T-cell (primary cell): ENCODE measurements around the gene STON2. TPM values are rescaled to one million over a fixed set of nuclear protein-coding genes. Genes with fewer than 3 reads are reported as not detected.
A peak's percentile ranks its signal among the peaks of the same experiment; 100 is the strongest.

ENCODE experiments used
- ATAC-seq, 4 experiments: fragments of 200-7000 bp in 3 of 4; fragments of 150-1000 bp in 1 of 4; cut with Tn5 transposase; replicated peaks in 1 of 4; 1 replicate in 3 of 4; 2 replicates in 1 of 4; pipeline ENCODE4 v1.10.0; 2021; ENCODE audit warnings: moderate library complexity in 3 of 4, mild to moderate bottlenecking in 2 of 4, moderate number of reproducible peaks in 1 of 4
- CTCF ChIA-PET, 2 donors: fragments of 300-600 bp; sonication (Branson Sonifier 250); formaldehyde crosslinking; loops; one replicate each; lab custom pipeline; 2022; ENCODE audit warnings: antibody characterized with exemption in 2 of 2; lab: Charles Lee
- POLR2A ChIA-PET, 2 donors: fragments of 300-600 bp; sonication (Branson Sonifier 250); formaldehyde crosslinking; loops; one replicate each; lab custom pipeline; 2022; ENCODE audit warnings: antibody characterized with exemption in 2 of 2; lab: Charles Lee
- DNase-seq, 35 experiments: peaks; one replicate each; pipeline versions ENCODE4 v3.0.0 to v3.0.0-alpha.2; 2013 to 2023
- H3K27ac ChIP-seq: one replicate; pipeline ENCODE4 v1.5.1; 2013; ENCODE audit warnings: low read length
- H3K27me3 ChIP-seq, 2 experiments: replicated peaks in 1 of 2; 1 replicate in 1 of 2; 2 replicates in 1 of 2; pipeline versions ENCODE4 v1.6.1 to v1.7.0; 2013; ENCODE audit warnings: low read length in 1 of 2, mixed read lengths in 1 of 2; ENCODE audit not compliant: control insufficient read depth in 2 of 2, insufficient read depth in 2 of 2; ENCODE audit errors: extremely low read depth in 1 of 2
- H3K36me3 ChIP-seq, 2 donors: 1 replicate in 1 of 2; 2 replicates in 1 of 2; pipeline versions ENCODE4 v1.6.1 to v1.7.0; 2013; ENCODE audit warnings: low read length in 1 of 2; ENCODE audit not compliant: control insufficient read depth in 2 of 2, insufficient read depth in 1 of 2; ENCODE audit errors: extremely low read depth in 1 of 2
- H3K4me1 ChIP-seq, 2 experiments: 1 replicate in 1 of 2; 2 replicates in 1 of 2; pipeline versions ENCODE4 v1.6.1 to v1.7.0; 2013; ENCODE audit warnings: low read length in 2 of 2, mixed read lengths in 1 of 2; ENCODE audit not compliant: insufficient read depth in 2 of 2, control insufficient read depth in 1 of 2; ENCODE audit errors: extremely low read depth in 1 of 2
- H3K4me3 ChIP-seq, 2 donors: 1 replicate in 1 of 2; 2 replicates in 1 of 2; pipeline versions ENCODE4 v1.5.1 to v1.7.0; 2013; ENCODE audit warnings: mild to moderate bottlenecking in 2 of 2, low read length in 1 of 2, moderate library complexity in 1 of 2; ENCODE audit not compliant: control insufficient read depth in 1 of 2; ENCODE audit errors: extremely low read depth in 1 of 2
- H3K9me3 ChIP-seq: 2 replicates; pipeline ENCODE4 v1.7.0; 2013
- H3K27ac Mint-ChIP-seq, 2 donors: one replicate each; pipeline ENCODE4 v1.8.0; 2020 to 2021; ENCODE audit warnings: mild to moderate bottlenecking in 2 of 2, mixed read lengths in 2 of 2
- H3K27me3 Mint-ChIP-seq, 2 donors: one replicate each; pipeline ENCODE4 v1.8.0; 2021 to 2022; ENCODE audit warnings: mixed read lengths in 2 of 2
- H3K36me3 Mint-ChIP-seq: one replicate; pipeline ENCODE4 v1.8.0; 2021; ENCODE audit warnings: mixed read lengths
- H3K4me1 Mint-ChIP-seq, 3 donors: one replicate each; pipeline ENCODE4 v1.8.0; 2020 to 2022; ENCODE audit warnings: mixed read lengths in 3 of 3, mild to moderate bottlenecking in 1 of 3
- H3K4me3 Mint-ChIP-seq, 3 donors: one replicate each; pipeline ENCODE4 v1.8.0; 2020 to 2022; ENCODE audit warnings: mild to moderate bottlenecking in 3 of 3, mixed read lengths in 3 of 3, moderate library complexity in 3 of 3
- H3K9me3 Mint-ChIP-seq, 3 donors: one replicate each; pipeline ENCODE4 v1.8.0; 2020 to 2022; ENCODE audit warnings: mixed read lengths in 3 of 3
- WGBS: methylation state at CpG from one replicate; pipeline ENCODE4 v1.1.5; 2013; ENCODE audit warnings: missing lambda C conversion rate; ENCODE audit not compliant: insufficient coverage; 5-methylcytosine and 5-hydroxymethylcytosine counted together
- total RNA-seq, 35 experiments: library from RNA in 6 of 35; stranded (reverse) in 6 of 35; fragments of 120-200 nt in 1 of 35; gene quantifications; one replicate each; pipeline versions ENCODE4 v1.2.1 to v1.2.4 and lab custom pipeline; 2013 to 2026

The STON2 gene, protein sequence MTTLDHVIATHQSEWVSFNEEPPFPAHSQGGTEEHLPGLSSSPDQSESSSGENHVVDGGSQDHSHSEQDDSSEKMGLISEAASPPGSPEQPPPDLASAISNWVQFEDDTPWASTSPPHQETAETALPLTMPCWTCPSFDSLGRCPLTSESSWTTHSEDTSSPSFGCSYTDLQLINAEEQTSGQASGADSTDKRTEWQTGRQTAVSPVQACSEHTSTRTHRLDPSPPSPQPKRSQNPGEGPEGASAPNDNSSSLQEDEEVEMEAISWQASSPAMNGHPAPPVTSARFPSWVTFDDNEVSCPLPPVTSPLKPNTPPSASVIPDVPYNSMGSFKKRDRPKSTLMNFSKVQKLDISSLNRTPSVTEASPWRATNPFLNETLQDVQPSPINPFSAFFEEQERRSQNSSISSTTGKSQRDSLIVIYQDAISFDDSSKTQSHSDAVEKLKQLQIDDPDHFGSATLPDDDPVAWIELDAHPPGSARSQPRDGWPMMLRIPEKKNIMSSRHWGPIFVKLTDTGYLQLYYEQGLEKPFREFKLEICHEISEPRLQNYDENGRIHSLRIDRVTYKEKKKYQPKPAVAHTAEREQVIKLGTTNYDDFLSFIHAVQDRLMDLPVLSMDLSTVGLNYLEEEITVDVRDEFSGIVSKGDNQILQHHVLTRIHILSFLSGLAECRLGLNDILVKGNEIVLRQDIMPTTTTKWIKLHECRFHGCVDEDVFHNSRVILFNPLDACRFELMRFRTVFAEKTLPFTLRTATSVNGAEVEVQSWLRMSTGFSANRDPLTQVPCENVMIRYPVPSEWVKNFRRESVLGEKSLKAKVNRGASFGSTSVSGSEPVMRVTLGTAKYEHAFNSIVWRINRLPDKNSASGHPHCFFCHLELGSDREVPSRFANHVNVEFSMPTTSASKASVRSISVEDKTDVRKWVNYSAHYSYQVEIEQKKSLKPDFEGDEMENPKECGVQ
- 1 to 10 TPM in 1 of 5 donors, under 1 TPM in 4; 0.22 to 1.8 (median 0.40) TPM for total RNA-seq
- 0.64 TPM for total RNA-seq (2013)
- total RNA-seq (lab: John Stamatoyannopoulos, UW): 0.06 to 4.3 (median 0.59) reads per million in 29 experiments

GRCh38 chr14:81400202-81400678 lies at the start of gene STON2:
Gene STON2 (minus strand): TSS chr14:81400324. CDS start chr14:81398382, 1,942 bp downstream.
- Histone ChIP-seq H3K4me3 (no peak within 1 kb of the TSS), H3K4me1 (no peaks in the 10 kb centered on the region), H3K9me3 (no peaks in the 10 kb centered on the region), H3K27ac (no peak within 1 kb of the TSS), H3K36me3 (no peaks in the 10 kb centered on the region), H3K27me3 (peaks cover 0 to 4% of the 10 kb centered on the region in 2 experiments)
- WGBS: 50% methylated on average over 1 of the region's 5 CpGs
- Mint-ChIP-seq H3K36me3 (no peaks in the 10 kb centered on the region), H3K9me3 (peaks cover 0 to 5% (median 0%) of the 10 kb centered on the region in 3 donors), H3K4me3 (no peak within 1 kb of the TSS), H3K4me1 (peaks cover 0 to 5% (median 2%) of the 10 kb centered on the region in 3 donors), H3K27ac (no peak within 1 kb of the TSS), H3K27me3 (peaks cover 3 to 8% of the 10 kb centered on the region in 2 donors)
- ATAC-seq (no peak), DNase-seq (peak in 1 of 35 experiments; percentile 10)
- ChIA-PET CTCF (no interaction called here), POLR2A (no interaction called here)

DNA sequence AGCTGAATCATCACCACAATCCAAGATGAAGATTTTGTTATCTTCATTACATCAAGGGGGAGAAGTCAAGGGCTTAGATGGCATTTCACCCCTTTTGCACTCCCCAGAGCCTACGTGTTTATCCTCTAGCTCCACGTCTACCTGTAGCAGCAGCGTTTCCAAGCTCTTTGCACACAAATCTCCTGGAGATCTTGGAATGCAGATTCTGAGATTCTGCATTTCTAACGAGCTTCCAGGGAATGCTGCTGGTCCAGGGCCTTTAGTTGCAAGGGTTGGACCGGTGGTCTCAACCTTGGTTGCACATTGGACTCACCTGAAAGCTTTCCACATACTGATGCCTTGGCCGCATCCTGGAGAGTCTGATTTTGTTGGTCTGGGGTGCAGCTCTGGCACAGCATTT lies 49.5 kb upstream of the STON2 start:
- Mint-ChIP-seq H3K4me1 (peaks cover 6% of the 10 kb centered on the region in 3 donors), H3K27me3 (peaks cover 4 to 23% of the 10 kb centered on the region in 2 donors), H3K36me3 (no peaks in the 10 kb centered on the region), H3K27ac (no peak overlapping the region), H3K4me3 (no peak overlapping the region), H3K9me3 (no peaks in the 10 kb centered on the region)
- Histone ChIP-seq H3K27me3 (peaks cover 0 to 25% of the 10 kb centered on the region in 2 experiments), H3K4me3 (no peak overlapping the region), H3K4me1 (no peaks in the 10 kb centered on the region), H3K36me3 (no peaks in the 10 kb centered on the region), H3K27ac (no peak overlapping the region), H3K9me3 (no peaks in the 10 kb centered on the region)
- DNase-seq (no peak), ATAC-seq (no peak)
- POLR2A ChIA-PET: no interaction called here
- 82% methylated on average over 5 of the region's 6 CpGs for WGBS
- CTCF ChIA-PET: interaction anchor here in 1 of 2 donors (0.8 to 1.5 kb wide), 2 partner anchors 10 to 15 kb away, joined by 3 to 5 read pairs; no protein-coding TSS in a partner anchor

DNA sequence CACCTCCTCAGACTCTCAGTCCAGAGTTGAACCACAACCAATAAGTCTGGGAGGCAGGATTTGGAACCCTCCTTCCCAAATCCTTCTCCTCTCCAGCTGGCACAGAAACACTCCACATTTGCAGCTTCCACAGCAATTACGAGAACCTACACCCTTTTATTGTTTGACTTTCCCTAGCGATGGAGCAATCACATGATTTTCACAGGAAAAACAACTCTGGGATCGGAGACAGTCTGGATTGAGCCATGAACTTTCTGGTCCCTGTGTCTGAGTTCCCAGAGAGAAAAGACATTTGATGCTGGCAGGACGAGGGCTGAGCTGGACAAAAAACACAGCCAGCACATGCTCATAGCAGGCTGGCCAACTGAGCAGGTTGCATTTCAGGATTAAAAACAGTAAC lies 49.0 kb upstream of the STON2 start:
- H3K27ac ChIP-seq: no peak overlapping the region
- peaks cover 0 to 25% of the 10 kb centered on the region in 2 experiments for H3K27me3 ChIP-seq
- no peak overlapping the region for H3K4me3 ChIP-seq
- 74% methylated on average over 3 of the region's 4 CpGs for WGBS
- H3K4me1 Mint-ChIP-seq: peaks cover 6% of the 10 kb centered on the region in 3 donors
- DNase-seq: no peak
- ChIA-PET CTCF (interaction anchor here in 1 of 2 donors (0.8 to 1.5 kb wide), 2 partner anchors 10 to 16 kb away, joined by 3 to 5 read pairs; no protein-coding TSS in a partner anchor), POLR2A (no interaction called here)
- no peak overlapping the region for H3K4me3 Mint-ChIP-seq
- H3K36me3 Mint-ChIP-seq: no peaks in the 10 kb centered on the region
- no peak for ATAC-seq
- H3K9me3 ChIP-seq: no peaks in the 10 kb centered on the region
- H3K36me3 ChIP-seq: no peaks in the 10 kb centered on the region
- H3K27me3 Mint-ChIP-seq: peaks cover 4 to 23% of the 10 kb centered on the region in 2 donors
- H3K9me3 Mint-ChIP-seq: no peaks in the 10 kb centered on the region
- H3K4me1 ChIP-seq: no peaks in the 10 kb centered on the region
- H3K27ac Mint-ChIP-seq: no peak overlapping the region

GRCh38 chr14:81447021-81447764 lies 47.1 kb upstream of the STON2 start:
- POLR2A ChIA-PET: no interaction called here
- WGBS: 71% methylated on average over 1 of the region's 3 CpGs

DNA sequence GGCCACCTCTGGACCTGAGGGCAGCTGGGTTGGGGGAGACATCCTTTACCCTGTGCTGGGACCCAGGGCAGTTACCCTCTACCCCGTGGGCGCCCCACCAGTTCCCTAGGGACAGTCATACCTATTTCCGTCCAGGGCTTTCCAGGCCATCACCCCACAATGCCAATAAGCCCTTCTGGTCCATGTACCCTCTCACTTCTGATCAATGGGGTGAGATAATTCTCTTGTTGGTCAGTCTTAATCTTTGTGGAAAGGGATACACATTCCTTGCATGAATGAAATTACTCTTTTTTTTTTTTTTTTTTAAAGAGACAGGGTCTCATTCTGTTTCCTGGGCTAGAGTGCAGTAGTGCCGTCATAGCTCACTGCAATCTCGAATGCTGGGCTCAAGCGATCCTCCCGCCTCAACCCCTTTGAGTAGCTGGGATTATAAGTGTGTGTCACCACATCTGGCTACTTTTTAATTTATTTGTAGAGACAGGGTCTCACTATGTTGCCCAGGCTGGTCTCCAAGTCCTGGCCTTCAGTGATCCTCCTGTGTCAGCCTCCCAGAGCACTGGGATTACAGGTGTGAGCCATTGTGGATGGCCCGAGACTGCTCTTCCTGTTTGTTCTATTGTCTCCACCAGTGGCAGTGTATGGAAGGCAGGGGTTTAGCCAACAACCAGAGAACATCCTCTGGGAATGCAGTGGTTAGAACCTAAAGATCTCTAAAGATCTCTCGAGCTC lies 46.3 kb upstream of the STON2 start:
- ATAC-seq (no peak), DNase-seq (no peak)
- Histone ChIP-seq H3K9me3 (no peaks in the 10 kb centered on the region), H3K4me3 (no peak overlapping the region), H3K4me1 (no peaks in the 10 kb centered on the region), H3K36me3 (no peaks in the 10 kb centered on the region), H3K27ac (no peak overlapping the region), H3K27me3 (peaks cover 0 to 25% of the 10 kb centered on the region in 2 experiments)
- Mint-ChIP-seq H3K27ac (no peak overlapping the region), H3K36me3 (no peaks in the 10 kb centered on the region), H3K9me3 (no peaks in the 10 kb centered on the region), H3K4me1 (no peaks in the 10 kb centered on the region), H3K4me3 (no peak overlapping the region), H3K27me3 (peaks cover 16 to 40% of the 10 kb centered on the region in 2 donors)
- 100% methylated on average over 1 of the region's 9 CpGs for WGBS
- ChIA-PET POLR2A (no interaction called here), CTCF (interaction anchor here in 1 of 2 donors (0.6 kb wide), 1 partner anchor 197 kb away, joined by 3 read pairs; no protein-coding TSS in a partner anchor)

More at GRCh38 chr14:81447021-81447764, 47.1 kb upstream of the STON2 start:
- no peaks in the 10 kb centered on the region for H3K36me3 Mint-ChIP-seq
- H3K27me3 ChIP-seq: peaks cover 0 to 25% of the 10 kb centered on the region in 2 experiments
- no peak overlapping the region for H3K4me3 ChIP-seq
- H3K27ac ChIP-seq: no peak overlapping the region
- H3K4me1 Mint-ChIP-seq: no peaks in the 10 kb centered on the region
- no peaks in the 10 kb centered on the region for H3K9me3 ChIP-seq
- ATAC-seq: no peak
- H3K27ac Mint-ChIP-seq: no peak overlapping the region
- no peaks in the 10 kb centered on the region for H3K9me3 Mint-ChIP-seq
- H3K36me3 ChIP-seq: no peaks in the 10 kb centered on the region
- no peak for DNase-seq
- no peaks in the 10 kb centered on the region for H3K4me1 ChIP-seq
- CTCF ChIA-PET: interaction anchor here in 1 of 2 donors (0.6 kb wide), 1 partner anchor 198 kb away, joined by 3 read pairs; no protein-coding TSS in a partner anchor
- H3K27me3 Mint-ChIP-seq: peaks cover 11 to 36% of the 10 kb centered on the region in 2 donors
- H3K4me3 Mint-ChIP-seq: no peak overlapping the region
